DND-41 (cell line): ENCODE data around the gene RHEBL1.

Source experiments
- ATAC-seq: fragments of 200-7000 bp; cut with Tn5 transposase; 3 replicates; pipeline ENCODE4 v1.9.1; 2021; ENCODE audit warnings: low read depth; ENCODE audit not compliant: insufficient read depth
- DNase-seq: peaks from one replicate; pipeline ENCODE4 v3.0.0-alpha.2; 2020
- H2AFZ ChIP-seq: 2 replicates; pipeline ENCODE4 v1.6.0; 2012; ENCODE audit warnings: low read depth, low read length
- H3K27ac ChIP-seq: 2 replicates; pipeline ENCODE4 v1.5.1; 2012; ENCODE audit warnings: low read length, inconsistent platforms
- H3K27me3 ChIP-seq: fragments of 200-600 bp; sonication (generic); 2 replicates; pipeline ENCODE4 v1.6.0; 2012; ENCODE audit warnings: low read length, mild to moderate bottlenecking, inconsistent platforms; ENCODE audit not compliant: insufficient read depth, poor library complexity
- H3K36me3 ChIP-seq: 2 replicates; pipeline ENCODE4 v1.5.1; 2012; ENCODE audit warnings: low read length, inconsistent platforms; ENCODE audit not compliant: insufficient read depth
- H3K4me1 ChIP-seq: 2 replicates; pipeline ENCODE4 v1.5.1; 2012; ENCODE audit warnings: mild to moderate bottlenecking, low read length; ENCODE audit not compliant: insufficient read depth
- H3K4me2 ChIP-seq: 2 replicates; pipeline ENCODE4 v1.6.0; 2012; ENCODE audit warnings: mild to moderate bottlenecking, moderate library complexity, low read length, inconsistent platforms; ENCODE audit not compliant: insufficient read depth
- H3K4me3 ChIP-seq, 2 experiments: fragments of 200-600 bp in 1 of 2; shearing (Covaris generic) in 1 of 2; 2 replicates each; pipeline ENCODE4 v1.5.1; 2012 to 2016; ENCODE audit warnings: inconsistent platforms in 2 of 2, low read length in 2 of 2, mild to moderate bottlenecking in 2 of 2, low read depth in 1 of 2, moderate library complexity in 1 of 2
- H3K79me2 ChIP-seq: 2 replicates; pipeline ENCODE4 v1.6.0; 2012; ENCODE audit warnings: low read length, inconsistent platforms; ENCODE audit not compliant: insufficient read depth
- H3K9ac ChIP-seq: 2 replicates; pipeline ENCODE4 v1.6.0; 2012; ENCODE audit warnings: low read depth, mild to moderate bottlenecking, inconsistent platforms, low read length, moderate library complexity
- H3K9me3 ChIP-seq: 2 replicates; pipeline ENCODE4 v1.5.1; 2012; ENCODE audit warnings: low read length, moderate library complexity, mild to moderate bottlenecking, inconsistent platforms; ENCODE audit not compliant: insufficient read depth, severe bottlenecking
- H4K20me1 ChIP-seq: 2 replicates; pipeline ENCODE4 v1.6.0; 2012; ENCODE audit warnings: low read length; ENCODE audit not compliant: insufficient read depth
- CTCF ChIP-seq: IDR thresholded peaks from 2 replicates; pipeline ENCODE4 v1.5.1; 2012; ENCODE audit warnings: borderline replicate concordance, low read length, moderate library complexity, mild to moderate bottlenecking; ENCODE audit not compliant: poor library complexity, severe bottlenecking; ENCODE audit errors: extremely low read depth
- EZH2 ChIP-seq: IDR thresholded peaks from 3 replicates; pipeline ENCODE4 v1.6.1; 2012; ENCODE audit warnings: borderline replicate concordance, low read depth, mild to moderate bottlenecking, moderate library complexity, low read length, inconsistent platforms; ENCODE audit not compliant: severe bottlenecking

Gene RHEBL1, protein sequence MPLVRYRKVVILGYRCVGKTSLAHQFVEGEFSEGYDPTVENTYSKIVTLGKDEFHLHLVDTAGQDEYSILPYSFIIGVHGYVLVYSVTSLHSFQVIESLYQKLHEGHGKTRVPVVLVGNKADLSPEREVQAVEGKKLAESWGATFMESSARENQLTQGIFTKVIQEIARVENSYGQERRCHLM

GRCh38 chr12:49069507-49070346 is at the start of gene RHEBL1:
Gene RHEBL1 (minus strand): TSS chr12:49069979. CDS start chr12:49069785, 194 bp downstream.
- peaks cover 12% of the 10 kb centered on the region for H3K36me3 ChIP-seq
- H2AFZ ChIP-seq = peak within 1 kb of the TSS; percentile 99
- peak within 1 kb of the TSS; percentile 93 for H3K27ac ChIP-seq
- H3K9me3 ChIP-seq = no peaks in the 10 kb centered on the region
- peak within 1 kb of the TSS; percentile 86 to 90 for H3K4me3 ChIP-seq
- DNase-seq = peak; percentile 100
- H3K27me3 ChIP-seq = no peaks in the 10 kb centered on the region
- ATAC-seq = peak; percentile 98
- H3K4me2 ChIP-seq = peak within 1 kb of the TSS; percentile 85
- H3K9ac ChIP-seq = peak within 1 kb of the TSS; percentile 76
- H4K20me1 ChIP-seq = no peaks in the 10 kb centered on the region
- H3K4me1 ChIP-seq = peaks cover 20% of the 10 kb centered on the region
- H3K79me2 ChIP-seq = peaks cover 13% of the 10 kb centered on the region; the same call in 1 of the 2 replicates
- TF ChIP-seq EZH2 (no peak), CTCF (peak; percentile 53)

DNA sequence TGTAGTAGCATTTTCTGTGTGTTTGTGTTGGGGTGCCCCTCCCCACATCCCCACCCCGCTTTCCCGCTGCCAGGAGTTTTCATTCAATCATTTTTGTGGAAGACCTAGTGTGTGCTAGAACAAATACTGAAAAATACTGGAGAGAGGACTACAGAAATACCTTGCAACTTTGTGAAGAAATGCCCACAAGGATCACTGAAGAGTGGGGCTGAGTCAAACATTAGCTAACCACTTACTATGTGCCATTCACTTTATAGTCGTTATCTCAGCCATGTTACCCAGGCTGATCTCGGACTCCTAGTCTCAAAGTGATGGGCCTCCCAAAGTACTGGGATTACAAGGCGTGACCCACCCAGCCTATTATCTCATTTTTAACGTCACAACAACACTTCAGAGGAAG is 41.4 kb upstream of the RHEBL1 start:
- Histone ChIP-seq H2AFZ (peak overlapping the region; percentile 86), H4K20me1 (peaks cover 18% of the 10 kb centered on the region), H3K27ac (peak overlapping the region; percentile 82), H3K36me3 (peaks cover 17% of the 10 kb centered on the region), H3K9ac (peak overlapping the region; percentile 85), H3K4me2 (peak overlapping the region; percentile 92), H3K9me3 (no peaks in the 10 kb centered on the region), H3K27me3 (no peaks in the 10 kb centered on the region), H3K4me1 (peaks cover 26% of the 10 kb centered on the region), H3K4me3 (peak overlapping the region; percentile 81 to 90; a peak in 3 of 4 replicates), H3K79me2 (peaks cover 35% of the 10 kb centered on the region)
- ATAC-seq = no peak; the same call in 2 of the 3 replicates
- no peak for DNase-seq
- no peak for TF ChIP-seq EZH2
- no peak for TF ChIP-seq CTCF

DNA sequence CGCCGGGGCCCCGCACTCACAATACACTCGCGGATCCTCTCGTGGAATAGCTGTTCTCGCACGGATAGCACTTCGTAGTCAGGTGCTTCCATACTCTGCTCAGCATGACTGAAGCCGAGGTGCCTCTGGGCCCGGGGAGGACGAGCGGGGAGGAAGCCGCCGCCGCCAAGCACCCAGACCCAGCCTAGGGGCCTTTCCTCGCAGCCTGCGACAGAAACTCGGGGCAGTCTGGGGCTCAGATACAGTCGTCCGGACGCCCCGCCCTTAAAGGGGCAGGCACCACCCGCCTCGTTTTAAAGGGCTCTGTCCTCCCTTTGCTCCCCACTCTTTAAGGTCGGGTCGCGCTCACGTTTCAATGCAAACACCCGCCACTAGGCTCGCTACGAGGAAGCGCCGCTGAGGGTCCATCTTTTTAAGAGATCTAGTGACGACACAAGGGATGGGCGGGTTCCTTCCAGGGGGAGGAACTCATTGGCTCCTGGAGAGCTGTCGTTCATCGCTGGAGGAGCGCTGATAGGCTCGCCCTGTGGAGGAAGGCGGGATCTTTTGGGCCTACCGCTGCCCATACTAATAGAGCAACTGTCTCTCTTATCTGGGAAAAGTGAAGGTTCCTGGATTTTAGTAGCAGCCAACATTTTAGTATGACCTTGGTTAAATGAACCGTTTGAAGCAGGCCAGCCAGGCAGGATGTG is 40.8 kb upstream of the RHEBL1 start, which contains the start of gene LMBR1L:
TSS of gene LMBR1L (minus strand) at position 384 of the 692 bp plus-strand sequence. CDS start at position 92, 292 bp downstream.
- Histone ChIP-seq H3K4me2 (peak within 1 kb of the TSS; percentile 92), H3K27me3 (no peaks in the 10 kb centered on the region), H3K4me3 (peak within 1 kb of the TSS; percentile 81 to 90; a peak in 3 of 4 replicates), H3K79me2 (peaks cover 37% of the 10 kb centered on the region), H3K4me1 (peaks cover 26% of the 10 kb centered on the region), H3K9me3 (no peaks in the 10 kb centered on the region), H3K36me3 (peaks cover 22% of the 10 kb centered on the region), H3K27ac (peak within 1 kb of the TSS; percentile 82), H4K20me1 (peaks cover 18% of the 10 kb centered on the region), H3K9ac (peak within 1 kb of the TSS; percentile 85), H2AFZ (peak within 1 kb of the TSS; percentile 86)
- peak; percentile 98 for ATAC-seq
- peak; percentile 96 for DNase-seq
- TF ChIP-seq CTCF (peak; percentile 59), EZH2 (no peak)
